ENCODE results near the gene CREB3L2.
A peak's percentile ranks its signal among the peaks of the same experiment; 100 is the strongest.

CREB3L2 gene

GRCh38 chr7:137898839-137899721, 102.8 kb downstream of the CREB3L2 start:
- DNase-seq (ENCODE audit: low read depth, low spot score), result peak; percentile 93

- DNase-seq (ENCODE audit: low read depth, low spot score), result no peak
Measured at GRCh38 chr7:137895301-137896221, 106.3 kb downstream of the CREB3L2 start.

GRCh38 chr7:137893143-137893742, 108.6 kb downstream of the CREB3L2 start:
- no peak for DNase-seq (ENCODE audit: low read depth, low spot score)

GRCh38 chr7:137891016-137891655, 110.8 kb downstream of the CREB3L2 start:
- DNase-seq (ENCODE audit: low read depth, low spot score), result no peak

GRCh38 chr7:137890449-137890921, 111.4 kb downstream of the CREB3L2 start:
- DNase-seq (ENCODE audit: low read depth, low spot score), result no peak

GRCh38 chr7:137888241-137888640, 113.6 kb downstream of the CREB3L2 start:
- no peak for DNase-seq (ENCODE audit: low read depth, low spot score)

- no peak for DNase-seq (ENCODE audit: low read depth, low spot score)
Measured at GRCh38 chr7:137886746-137887145, 115.1 kb downstream of the CREB3L2 start.

- peak; percentile 27 for DNase-seq (ENCODE audit: low read depth, low spot score)
Measured at GRCh38 chr7:137886281-137886680, 115.6 kb downstream of the CREB3L2 start.

GRCh38 chr7:137885678-137886077, 116.2 kb downstream of the CREB3L2 start:
- DNase-seq (ENCODE audit: low read depth, low spot score), result no peak

GRCh38 chr7:137882806-137883205, 119.1 kb downstream of the CREB3L2 start:
- no peak for DNase-seq (ENCODE audit: low read depth, low spot score)

GRCh38 chr7:137882261-137882668, 119.6 kb downstream of the CREB3L2 start:
- peak; percentile 44 for DNase-seq (ENCODE audit: low read depth, low spot score)

- DNase-seq (ENCODE audit: low read depth, low spot score), result no peak
Measured at GRCh38 chr7:137881607-137882260, 120.2 kb downstream of the CREB3L2 start.

GRCh38 chr7:137880432-137880831, 121.5 kb downstream of the CREB3L2 start:
- no peak for DNase-seq (ENCODE audit: low read depth, low spot score)

- peak; percentile 80 for DNase-seq (ENCODE audit: low read depth, low spot score)
Measured at GRCh38 chr7:137879357-137880158, 122.3 kb downstream of the CREB3L2 start.

- peak; percentile 44 for DNase-seq (ENCODE audit: low read depth, low spot score)
Measured at GRCh38 chr7:137878333-137878961, 123.4 kb downstream of the CREB3L2 start.

- DNase-seq (ENCODE audit: low read depth, low spot score), result no peak
Measured at GRCh38 chr7:137877027-137877675, 124.7 kb downstream of the CREB3L2 start.

- DNase-seq (ENCODE audit: low read depth, low spot score), result no peak
Measured at GRCh38 chr7:137875746-137876145, 126.1 kb downstream of the CREB3L2 start.

- no peak for DNase-seq (ENCODE audit: low read depth, low spot score)
Measured at GRCh38 chr7:137873979-137874777, 127.7 kb downstream of the CREB3L2 start.
